GM12891 (cell line): ENCODE data around the gene PUS10.

Source experiments
- POLR2A ChIP-seq: IDR thresholded peaks from 2 replicates; pipeline ENCODE4 v1.6.1; 2011; ENCODE audit warnings: low read depth, low read length, control low read depth
- POLR2AphosphoS5 ChIP-seq: IDR thresholded peaks from 2 replicates; pipeline ENCODE4 v1.6.1; 2011; ENCODE audit warnings: low read depth, low read length, control low read depth
- SPI1 ChIP-seq: IDR thresholded peaks from 2 replicates; pipeline ENCODE4 v1.6.1; 2011; ENCODE audit warnings: low read depth, low read length, control low read depth
- TAF1 ChIP-seq: IDR thresholded peaks from 2 replicates; pipeline ENCODE4 v1.6.1; 2011; ENCODE audit warnings: low read depth, low read length, control low read depth

DNA sequence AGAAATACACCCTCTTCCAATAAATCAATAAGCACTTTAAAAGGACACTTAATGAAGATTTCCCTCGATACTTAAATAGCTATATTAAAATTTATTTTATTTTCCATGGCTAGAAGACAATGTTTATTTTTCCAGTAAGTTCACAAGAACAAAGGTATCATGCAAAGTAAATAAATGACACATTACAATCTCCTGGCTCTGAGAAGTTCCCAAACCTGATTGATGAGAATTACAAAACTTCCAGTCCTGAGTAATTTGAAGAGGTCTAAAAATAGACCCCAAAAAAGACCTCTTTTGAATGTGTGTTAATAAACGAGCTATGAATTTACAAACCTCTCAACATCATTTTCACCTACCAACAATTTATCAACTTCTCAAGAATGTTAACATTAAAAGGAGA, 2.1 kb downstream of the PUS10 start:
- TF ChIP-seq POLR2A (no peak), TAF1 (no peak), SPI1 (no peak), POLR2AphosphoS5 (no peak)
